Kidney glomerular epithelial cell (primary cell): ENCODE data around the gene GRIN2A.

Experiments
- DNase-seq: peaks from one replicate; lab custom pipeline; 2025; lab: John Stamatoyannopoulos, UW

GRIN2A gene

GRCh38 chr16:10182222-10183053, at the start of gene GRIN2A:
TSS of gene GRIN2A (minus strand) at chr16:10182428. CDS start at chr16:10180411, 2,017 bp downstream.
- no peak for DNase-seq

- no peak for DNase-seq
Observed at GRCh38 chr16:10231563-10231962, 49.3 kb upstream of the GRIN2A start.

- DNase-seq = no peak
Observed at GRCh38 chr16:10228779-10229178, 46.6 kb upstream of the GRIN2A start.

GRCh38 chr16:10226987-10227306, 44.7 kb upstream of the GRIN2A start:
- DNase-seq = no peak

GRCh38 chr16:10226141-10226986, 44.1 kb upstream of the GRIN2A start:
- no peak for DNase-seq

- DNase-seq = no peak
Observed at GRCh38 chr16:10225653-10226052, 43.4 kb upstream of the GRIN2A start.

GRCh38 chr16:10224850-10225249, 42.6 kb upstream of the GRIN2A start:
- DNase-seq = no peak

- no peak for DNase-seq
Observed at GRCh38 chr16:10220942-10221341, 38.7 kb upstream of the GRIN2A start.

GRCh38 chr16:10219742-10220141, 37.5 kb upstream of the GRIN2A start:
- DNase-seq = no peak

GRCh38 chr16:10218490-10219206, 36.4 kb upstream of the GRIN2A start:
- no peak for DNase-seq

- no peak for DNase-seq
Observed at GRCh38 chr16:10213748-10214147, 31.5 kb upstream of the GRIN2A start.

GRCh38 chr16:10210944-10211343, 28.7 kb upstream of the GRIN2A start:
- DNase-seq = no peak

GRCh38 chr16:10206865-10207264, 24.6 kb upstream of the GRIN2A start:
- no peak for DNase-seq

- DNase-seq = no peak
Observed at GRCh38 chr16:10206215-10206614, 24.0 kb upstream of the GRIN2A start.

- no peak for DNase-seq
Observed at GRCh38 chr16:10205688-10206087, 23.5 kb upstream of the GRIN2A start.

- DNase-seq = no peak
Observed at GRCh38 chr16:10202649-10203048, 20.4 kb upstream of the GRIN2A start.

- no peak for DNase-seq
Observed at GRCh38 chr16:10200637-10201586, 18.7 kb upstream of the GRIN2A start.

GRCh38 chr16:10196999-10197398, 14.8 kb upstream of the GRIN2A start:
- DNase-seq = no peak

GRCh38 chr16:10191096-10191495, 8.9 kb upstream of the GRIN2A start:
- no peak for DNase-seq

- DNase-seq = no peak
Observed at GRCh38 chr16:10189861-10190390, 7.7 kb upstream of the GRIN2A start.

GRCh38 chr16:10188236-10188635, 6.0 kb upstream of the GRIN2A start:
- no peak for DNase-seq
